WERI-Rb-1 (cell line): ENCODE data around the gene GOLGA6D.
"Not testable (repeated sequence)": the region's sequence is repeated elsewhere in the genome, so short reads cannot be mapped to it uniquely, and the experiment has no call there.

Source experiments
- DNase-seq: peaks from one replicate; pipeline ENCODE4 v3.0.0-alpha.2; 2020
- H3K27ac ChIP-seq: fragments of 250-450 bp; sonication (Bioruptor Pico); 2 replicates; pipeline ENCODE4 v1.5.1; 2020; ENCODE audit warnings: mild to moderate bottlenecking, moderate library complexity
- H3K27me3 ChIP-seq: fragments of 250-450 bp; sonication (Bioruptor Pico); 2 replicates; pipeline ENCODE4 v1.5.1; 2021; ENCODE audit warnings: mild to moderate bottlenecking, low read depth, moderate library complexity; ENCODE audit not compliant: insufficient read depth, severe bottlenecking
- H3K36me3 ChIP-seq: fragments of 250-450 bp; sonication (Bioruptor Pico); 2 replicates; pipeline ENCODE4 v1.5.1; 2020; ENCODE audit warnings: mild to moderate bottlenecking, moderate library complexity
- H3K4me3 ChIP-seq: 2 replicates; pipeline ENCODE4 v1.5.1; 2011; ENCODE audit warnings: low read depth, mild to moderate bottlenecking, control low read depth, low read length
- H3K9me3 ChIP-seq: fragments of 250-450 bp; sonication (Bioruptor Pico); 2 replicates; pipeline ENCODE4 v1.5.1; 2021; ENCODE audit warnings: mild to moderate bottlenecking, moderate library complexity; ENCODE audit not compliant: severe bottlenecking
- CTCF ChIP-seq: IDR thresholded peaks from 2 replicates; pipeline ENCODE4 v1.5.1; 2011; ENCODE audit warnings: low read depth, mild to moderate bottlenecking, control low read depth, inconsistent platforms, low read length

The GOLGA6D gene

GRCh38 chr15:75274509-75275107 lies 8.0 kb upstream of the GOLGA6D start:
- peak; percentile 39; the same call in 1 of the 2 replicates for TF ChIP-seq CTCF
- H3K4me3 ChIP-seq, H3K36me3 ChIP-seq, H3K27ac ChIP-seq, H3K27me3 ChIP-seq, H3K9me3 ChIP-seq: not testable (repeated sequence)
- DNase-seq, result peak; percentile 98

DNA sequence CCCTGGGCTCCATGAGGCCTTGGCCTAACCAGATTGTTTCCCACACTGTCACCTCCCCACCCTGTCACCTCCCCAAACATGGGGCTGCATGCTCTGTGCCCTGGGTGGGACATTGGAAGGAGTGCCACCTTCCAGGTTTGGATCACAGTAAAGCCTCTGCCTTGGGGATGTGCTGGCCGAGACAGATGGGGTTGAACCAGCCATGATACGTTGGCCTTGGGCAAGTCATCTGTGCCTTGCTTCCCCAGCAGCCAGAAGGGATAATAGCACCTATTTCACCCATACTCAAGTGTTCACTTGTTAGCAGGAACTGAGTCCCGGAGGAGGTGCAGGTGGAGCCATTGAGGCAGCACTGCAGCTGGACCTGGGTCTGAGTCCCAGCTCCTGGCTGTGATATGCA lies 7.0 kb upstream of the GOLGA6D start:
- not testable (repeated sequence) for H3K36me3 ChIP-seq, H3K27ac ChIP-seq, H3K9me3 ChIP-seq, H3K27me3 ChIP-seq, H3K4me3 ChIP-seq, DNase-seq

DNA sequence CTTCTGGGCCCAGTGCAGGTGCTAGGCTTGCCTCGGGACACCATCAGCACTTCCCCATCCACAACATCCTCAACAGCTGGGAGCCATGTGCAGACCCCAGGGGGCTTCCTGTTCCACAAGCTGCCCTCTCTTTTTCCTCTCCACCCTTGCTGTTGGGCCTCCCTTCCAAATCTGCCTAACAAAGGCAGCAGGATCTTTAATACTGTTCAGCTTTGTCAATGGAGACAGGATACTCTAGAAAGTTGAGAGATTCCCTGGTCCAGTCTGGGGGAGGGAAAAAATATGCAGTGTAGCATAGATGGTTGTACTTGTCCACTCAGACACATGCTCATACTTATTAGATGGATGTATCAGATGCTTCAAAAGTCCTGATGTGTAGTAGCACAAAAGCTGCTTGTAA lies 4.1 kb upstream of the GOLGA6D start:
- H3K36me3 ChIP-seq, H3K27me3 ChIP-seq, H3K9me3 ChIP-seq, DNase-seq, H3K27ac ChIP-seq, H3K4me3 ChIP-seq: not testable (repeated sequence)

DNA sequence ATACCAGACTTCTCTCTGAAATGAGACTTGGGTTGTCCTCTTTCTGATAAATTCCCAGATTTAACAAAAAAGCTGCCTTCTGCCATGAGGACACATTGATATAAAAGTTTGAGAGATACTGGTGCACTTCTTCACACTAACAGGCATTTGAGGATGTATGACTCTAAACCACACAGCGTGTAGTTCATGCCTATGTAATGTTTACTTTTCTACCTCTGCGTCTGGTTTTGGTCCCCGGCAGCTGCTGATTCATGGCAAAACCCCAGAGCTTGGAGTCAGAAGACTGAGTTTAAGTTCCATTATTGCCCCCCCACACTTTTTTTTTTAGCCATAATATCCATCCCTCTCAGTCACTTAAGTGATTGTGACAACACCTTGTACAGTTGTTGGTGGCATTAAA lies 1.5 kb downstream of the GOLGA6D start:
- H3K9me3 ChIP-seq, H3K27ac ChIP-seq, H3K27me3 ChIP-seq, H3K36me3 ChIP-seq, DNase-seq, H3K4me3 ChIP-seq: not testable (repeated sequence)

DNA sequence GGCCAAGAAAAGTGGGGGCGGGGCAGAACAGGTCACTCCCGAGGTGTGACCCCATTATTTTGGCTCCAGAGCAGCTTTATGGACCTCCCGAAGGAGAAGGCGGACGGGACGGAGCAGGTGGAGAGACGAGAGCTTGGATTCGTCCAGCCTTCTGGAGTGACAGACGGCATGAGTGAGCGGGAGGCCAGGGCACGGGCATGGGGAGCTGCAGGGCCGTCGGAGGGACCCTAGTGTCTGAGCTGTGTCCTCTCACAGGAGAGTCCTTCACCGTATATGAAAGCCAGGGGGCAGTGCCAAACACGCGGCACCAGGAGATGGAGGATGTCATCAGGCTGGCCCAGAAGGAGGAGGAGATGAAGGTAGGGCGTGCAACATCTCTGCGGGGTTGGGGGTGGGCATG lies 11.0 kb downstream of the GOLGA6D start:
- not testable (repeated sequence) for H3K4me3 ChIP-seq, DNase-seq, H3K36me3 ChIP-seq, H3K27me3 ChIP-seq, H3K9me3 ChIP-seq, H3K27ac ChIP-seq

GRCh38 chr15:75298541-75299310 lies 16.1 kb downstream of the GOLGA6D start:
- not testable (repeated sequence) for H3K27ac ChIP-seq, H3K4me3 ChIP-seq

GRCh38 chr15:75299311-75299688 lies 16.7 kb downstream of the GOLGA6D start:
- H3K27me3 ChIP-seq, H3K4me3 ChIP-seq, H3K9me3 ChIP-seq, H3K27ac ChIP-seq, H3K36me3 ChIP-seq: not testable (repeated sequence)
- TF ChIP-seq CTCF, result 0 out of 2 replicates have a peak, but pooled peaks have one; percentile 32
- DNase-seq, result peak; percentile 74

More at GRCh38 chr15:75298541-75299310, 16.1 kb downstream of the GOLGA6D start:
- not testable (repeated sequence) for H3K27me3 ChIP-seq, H3K36me3 ChIP-seq, H3K9me3 ChIP-seq
- DNase-seq, result peak; percentile 59

DNA sequence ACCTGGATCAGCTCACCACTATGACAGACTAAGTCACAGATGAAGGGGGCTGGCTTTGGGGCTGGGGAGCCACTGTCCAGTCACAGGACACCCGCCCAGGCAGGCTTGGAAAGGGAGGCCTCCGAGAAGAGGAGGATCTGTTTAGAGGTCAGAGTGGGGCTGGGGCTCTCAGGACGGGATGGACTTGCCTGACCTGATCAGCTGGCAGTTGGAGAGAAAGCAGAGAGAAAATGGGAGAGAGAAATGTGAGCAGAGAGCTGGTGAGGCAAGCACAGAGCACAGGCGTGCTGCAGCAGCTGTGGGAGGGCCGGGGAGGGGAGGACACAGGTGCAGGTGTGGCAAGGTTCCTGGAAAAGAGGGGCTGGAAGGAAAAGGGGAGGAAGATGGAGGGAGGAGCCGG lies 17.4 kb downstream of the GOLGA6D start:
- DNase-seq, H3K9me3 ChIP-seq, H3K27ac ChIP-seq, H3K36me3 ChIP-seq, H3K27me3 ChIP-seq, H3K4me3 ChIP-seq: not testable (repeated sequence)

DNA sequence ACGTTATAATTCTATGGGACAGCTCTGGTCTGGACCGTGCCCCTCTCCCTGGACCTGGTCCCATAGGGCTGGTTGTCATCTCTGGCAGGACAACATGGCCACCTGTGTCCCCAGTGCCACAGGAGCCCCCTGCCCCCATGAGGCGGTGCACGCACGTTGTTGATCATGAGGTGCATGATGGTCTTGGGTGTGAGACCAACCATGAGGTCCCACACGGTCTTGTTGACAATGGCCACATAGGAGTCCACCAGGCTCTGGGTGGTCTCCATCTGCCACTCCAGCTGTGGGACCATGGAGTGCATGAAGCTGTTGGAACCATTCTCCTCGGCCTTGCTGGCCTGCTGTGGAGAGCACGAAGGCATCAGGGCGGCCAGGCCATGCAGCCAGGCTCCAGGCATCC lies 19.7 kb downstream of the GOLGA6D start:
- TF ChIP-seq CTCF, result no peak
- no peaks in the 10 kb centered on the region for H3K27me3 ChIP-seq
- no peak overlapping the region for H3K27ac ChIP-seq
- H3K36me3 ChIP-seq, result no peaks in the 10 kb centered on the region
- DNase-seq, result no peak
- no peaks in the 10 kb centered on the region for H3K9me3 ChIP-seq
- no peak overlapping the region for H3K4me3 ChIP-seq

DNA sequence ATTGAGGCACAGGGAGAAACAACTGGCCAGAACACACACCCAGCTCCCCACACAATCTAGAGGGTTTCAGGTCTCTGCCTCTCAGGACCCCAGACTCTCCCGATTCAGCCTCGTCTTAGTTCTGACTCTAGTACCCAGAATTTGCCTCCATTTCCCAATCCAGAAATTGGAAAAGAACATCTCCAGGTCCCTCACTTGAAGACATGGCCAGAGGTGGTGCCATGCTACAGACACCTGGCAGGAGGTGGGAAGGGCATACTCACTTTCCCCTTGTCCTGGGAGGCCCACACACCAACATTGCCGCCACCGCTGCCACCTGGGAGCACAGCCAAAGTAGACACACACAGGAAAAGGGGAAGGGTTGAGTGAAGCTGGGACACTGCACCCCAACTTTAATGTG lies 20.1 kb downstream of the GOLGA6D start:
- H3K9me3 ChIP-seq, H3K27ac ChIP-seq, DNase-seq, H3K4me3 ChIP-seq, H3K27me3 ChIP-seq, H3K36me3 ChIP-seq: not testable (repeated sequence)
